HEK293T (cell line): ENCODE results near the gene MYB.

ENCODE experiments used
- CTCF ChIA-PET: fragments of 350-600 bp; formaldehyde crosslinking; extraction: SDS; loops from one replicate; lab custom pipeline; 2021; ENCODE audit warnings: antibody characterized with exemption, inconsistent platforms; lab: Yijun Ruan, JAX
- POLR2A ChIA-PET: fragments of 350-600 bp; formaldehyde crosslinking; extraction: SDS; loops from one replicate; lab custom pipeline; 2020; ENCODE audit warnings: antibody characterized with exemption, inconsistent platforms; lab: Yijun Ruan, JAX
- DNase-seq: peaks from one replicate; pipeline ENCODE4 v3.0.0; 2012; ENCODE audit warnings: mixed read lengths; ENCODE audit errors: extremely low spot score
- ARNT ChIP-seq: fragments of 450-650 bp; IDR thresholded peaks from 2 replicates; pipeline ENCODE4 v1.6.1; 2017; ENCODE audit warnings: mild to moderate bottlenecking
- BHLHE40 ChIP-seq: fragments of 450-650 bp; IDR thresholded peaks from 2 replicates; pipeline ENCODE4 v1.6.1; 2016; ENCODE audit warnings: mild to moderate bottlenecking, moderate library complexity, borderline replicate concordance
- CTBP1 ChIP-seq: fragments of 450-650 bp; IDR thresholded peaks from 2 replicates; pipeline ENCODE4 v1.6.1; 2016; ENCODE audit warnings: borderline replicate concordance
- ELF4 ChIP-seq: fragments of 450-650 bp; IDR thresholded peaks from 2 replicates; pipeline ENCODE4 v1.6.1; 2017; ENCODE audit warnings: antibody characterized with exemption
- FOXA1 ChIP-seq: fragments of 450-650 bp; IDR thresholded peaks from 2 replicates; pipeline ENCODE4 v1.6.1; 2016; ENCODE audit warnings: mild to moderate bottlenecking
- FOXK2 ChIP-seq: fragments of 450-650 bp; IDR thresholded peaks from 2 replicates; pipeline ENCODE4 v1.6.1; 2016; ENCODE audit warnings: mild to moderate bottlenecking
- FOXM1 ChIP-seq: fragments of 450-650 bp; IDR thresholded peaks from 2 replicates; pipeline ENCODE4 v1.6.1; 2017; ENCODE audit warnings: mild to moderate bottlenecking, borderline replicate concordance
- HDGF ChIP-seq: fragments of 450-650 bp; IDR thresholded peaks from 2 replicates; pipeline ENCODE4 v1.6.1; 2017; ENCODE audit warnings: antibody characterized with exemption, borderline replicate concordance
- L3MBTL2 ChIP-seq: fragments of 450-650 bp; conservative IDR thresholded peaks from 2 replicates; pipeline ENCODE4 v1.6.1; 2016; ENCODE audit warnings: mild to moderate bottlenecking
- LEF1 ChIP-seq: fragments of 450-650 bp; IDR thresholded peaks from 2 replicates; pipeline ENCODE4 v1.6.1; 2017; ENCODE audit warnings: mild to moderate bottlenecking, borderline replicate concordance
- NFRKB ChIP-seq: fragments of 450-650 bp; IDR thresholded peaks from 2 replicates; pipeline ENCODE4 v1.6.1; 2016; ENCODE audit warnings: mild to moderate bottlenecking, moderate library complexity
- PKNOX1 ChIP-seq: fragments of 450-650 bp; IDR thresholded peaks from 2 replicates; pipeline ENCODE4 v1.6.1; 2016
- SP1 ChIP-seq: fragments of 450-650 bp; IDR thresholded peaks from 2 replicates; pipeline ENCODE4 v1.6.1; 2017
- SUZ12 ChIP-seq: fragments of 450-650 bp; IDR thresholded peaks from 2 replicates; pipeline ENCODE4 v1.6.1; 2016; ENCODE audit warnings: mild to moderate bottlenecking
- TARDBP ChIP-seq: fragments of 450-650 bp; IDR thresholded peaks from 2 replicates; pipeline ENCODE4 v1.6.1; 2016
- ZNF384 ChIP-seq: fragments of 450-650 bp; IDR thresholded peaks from 2 replicates; pipeline ENCODE4 v1.6.1; 2016

Gene MYB

GRCh38 chr6:135227349-135227748, 46.2 kb downstream of the MYB start:
- POLR2A ChIA-PET = no interaction called here
- no peak for DNase-seq
- no peak for TF ChIP-seq ARNT
- no peak for TF ChIP-seq ELF4
- TF ChIP-seq BHLHE40 = no peak
- no peak for TF ChIP-seq SP1
- TF ChIP-seq L3MBTL2 = no peak
- no peak for TF ChIP-seq SUZ12
- TF ChIP-seq FOXM1 = no peak
- no peak for TF ChIP-seq NFRKB
- TF ChIP-seq PKNOX1 = no peak
- no peak for TF ChIP-seq TARDBP
- TF ChIP-seq LEF1 = no peak
- CTCF ChIA-PET = no interaction called here

GRCh38 chr6:135227758-135228157, 46.6 kb downstream of the MYB start:
- DNase-seq = no peak
- ChIA-PET CTCF (no interaction called here), POLR2A (no interaction called here)
- TF ChIP-seq TARDBP (no peak), SP1 (no peak), FOXM1 (no peak), ARNT (no peak), ELF4 (no peak), CTBP1 (no peak), NFRKB (no peak), LEF1 (no peak), HDGF (no peak), ZNF384 (no peak), SUZ12 (no peak), BHLHE40 (no peak), L3MBTL2 (no peak), FOXK2 (no peak), PKNOX1 (no peak)

- TF ChIP-seq SUZ12 (no peak), NFRKB (no peak), ZNF384 (no peak), FOXM1 (no peak), L3MBTL2 (no peak), SP1 (no peak), CTBP1 (no peak), ELF4 (no peak), BHLHE40 (no peak), ARNT (no peak), TARDBP (no peak), LEF1 (no peak), FOXA1 (no peak), FOXK2 (no peak), PKNOX1 (no peak), HDGF (no peak)
- ChIA-PET CTCF (no interaction called here), POLR2A (no interaction called here)
- DNase-seq = no peak
These were observed 47.4 kb downstream of the MYB start for GRCh38 chr6:135228486-135228885.

- no peak for TF ChIP-seq CTBP1
- TF ChIP-seq SUZ12 = no peak
- no peak for TF ChIP-seq NFRKB
- TF ChIP-seq ELF4 = no peak
- TF ChIP-seq L3MBTL2 = no peak
- no peak for TF ChIP-seq HDGF
- TF ChIP-seq FOXA1 = no peak
- no peak for TF ChIP-seq BHLHE40
- no peak for TF ChIP-seq FOXM1
- no peak for TF ChIP-seq LEF1
- TF ChIP-seq SP1 = no peak
- no peak for TF ChIP-seq FOXK2
- TF ChIP-seq PKNOX1 = no peak
- DNase-seq = no peak
- POLR2A ChIA-PET = no interaction called here
- CTCF ChIA-PET = no interaction called here
These were observed 48.9 kb downstream of the MYB start for GRCh38 chr6:135229996-135230395.

- no peak for DNase-seq
- ChIA-PET POLR2A (no interaction called here), CTCF (no interaction called here)
- no peak for TF ChIP-seq BHLHE40
- no peak for TF ChIP-seq ARNT
- TF ChIP-seq HDGF = no peak
- no peak for TF ChIP-seq NFRKB
- TF ChIP-seq ZNF384 = no peak
These were observed 49.8 kb downstream of the MYB start for GRCh38 chr6:135230711-135231468.

- no peak for TF ChIP-seq BHLHE40
- TF ChIP-seq FOXM1 = no peak
- TF ChIP-seq ELF4 = no peak
- TF ChIP-seq CTBP1 = no peak
- no peak for TF ChIP-seq NFRKB
- no peak for TF ChIP-seq HDGF
- no peak for TF ChIP-seq TARDBP
- TF ChIP-seq LEF1 = no peak
- ChIA-PET POLR2A (no interaction called here), CTCF (no interaction called here)
- DNase-seq = no peak
These were observed 50.3 kb downstream of the MYB start for GRCh38 chr6:135231469-135231844.
